B cell (primary cell): ENCODE data around the gene MBP. TPM values are rescaled to one million over a fixed set of nuclear protein-coding genes. Genes with fewer than 3 reads are reported as not detected.

ENCODE experiments used
- ATAC-seq: fragments of 200-7000 bp; cut with Tn5 transposase; one replicate; pipeline ENCODE4 v1.10.0; 2021; ENCODE audit warnings: low read depth, mild to moderate bottlenecking, moderate number of reproducible peaks, moderate library complexity
- CTCF ChIA-PET: fragments of 350-600 bp; sonication (Branson Sonifier 250); formaldehyde crosslinking; loops from one replicate; lab custom pipeline; 2021; ENCODE audit warnings: antibody characterized with exemption, inconsistent platforms; lab: Charles Lee
- POLR2A ChIA-PET: fragments of 350-600 bp; sonication (Branson Sonifier 250); formaldehyde crosslinking; loops from one replicate; lab custom pipeline; 2021; ENCODE audit warnings: antibody characterized with exemption; lab: Charles Lee
- DNase-seq: peaks from one replicate; pipeline ENCODE4 v3.0.0; 2013
- H2AFZ ChIP-seq: 2 replicates; pipeline ENCODE4 v1.6.1; 2012; ENCODE audit warnings: mild to moderate bottlenecking, low read depth, low read length; ENCODE audit not compliant: insufficient read depth, poor library complexity, severe bottlenecking
- H3K27ac ChIP-seq, 2 donors: 1 replicate in 1 of 2; 2 replicates in 1 of 2; pipeline ENCODE4 v1.5.1; 2012 to 2013; ENCODE audit warnings: low read length in 2 of 2, mild to moderate bottlenecking in 2 of 2, moderate library complexity in 1 of 2
- H3K27me3 ChIP-seq, 4 experiments: fragments of 200-600 bp in 1 of 4; sonication (generic) in 1 of 4; replicated peaks in 1 of 4; 1 replicate in 2 of 4; 2 replicates in 2 of 4; pipeline versions ENCODE4 v1.6.1 to v1.7.0; 2013 to 2016; ENCODE audit warnings: low read length in 3 of 4, mild to moderate bottlenecking in 2 of 4, mixed read lengths in 1 of 4, moderate library complexity in 1 of 4; ENCODE audit not compliant: insufficient read depth in 4 of 4, control insufficient read depth in 3 of 4; ENCODE audit errors: control extremely low read depth in 1 of 4
- H3K36me3 ChIP-seq, 2 experiments: replicated peaks in 1 of 2; 1 replicate in 1 of 2; 2 replicates in 1 of 2; pipeline versions ENCODE4 v1.6.1 to v1.7.1; 2013; ENCODE audit warnings: low read length in 1 of 2; ENCODE audit not compliant: insufficient read depth in 2 of 2, control insufficient read depth in 1 of 2; ENCODE audit errors: control extremely low read depth in 1 of 2, extremely low read depth in 1 of 2
- H3K4me1 ChIP-seq, 2 donors: fragments of 200-600 bp in 1 of 2; sonication (generic) in 1 of 2; 1 replicate in 1 of 2; 2 replicates in 1 of 2; pipeline versions ENCODE4 v1.5.1 to v1.6.1; 2013 to 2017; ENCODE audit warnings: low read length in 2 of 2; ENCODE audit not compliant: control insufficient read depth in 2 of 2, insufficient read depth in 2 of 2
- H3K4me2 ChIP-seq: replicated peaks from 2 replicates; pipeline ENCODE3; 2012; ENCODE audit warnings: mild to moderate bottlenecking, low read depth, low read length; ENCODE audit not compliant: poor library complexity, severe bottlenecking
- H3K4me3 ChIP-seq, 5 experiments: fragments of 200-600 bp in 1 of 5; sonication (generic) in 1 of 5; 1 replicate in 3 of 5; 2 replicates in 2 of 5; pipeline versions ENCODE4 v1.5.1 to v1.7.0; 2011 to 2016; ENCODE audit warnings: low read length in 4 of 5, mild to moderate bottlenecking in 4 of 5, low read depth in 2 of 5, control low read depth in 1 of 5, moderate library complexity in 1 of 5; ENCODE audit not compliant: insufficient read depth in 1 of 5; ENCODE audit errors: control extremely low read depth in 1 of 5, extremely low read depth in 1 of 5
- H3K79me2 ChIP-seq: fragments of 200-600 bp; sonication (generic); one replicate; pipeline ENCODE4 v1.6.0; 2016; ENCODE audit warnings: low read length; ENCODE audit not compliant: control insufficient read depth, insufficient read depth
- H3K9ac ChIP-seq: fragments of 200-600 bp; sonication (generic); 2 replicates; pipeline ENCODE4 v1.6.1; 2017; ENCODE audit warnings: mild to moderate bottlenecking, low read length, moderate library complexity
- H3K9me3 ChIP-seq, 3 donors: one replicate each; pipeline versions ENCODE4 v1.6.1 to v1.7.1; 2013; ENCODE audit warnings: low read length in 2 of 3; ENCODE audit not compliant: control insufficient read depth in 2 of 3, insufficient read depth in 1 of 3; ENCODE audit errors: control extremely low read depth in 1 of 3
- H4K20me1 ChIP-seq: 2 replicates; pipeline ENCODE4 v1.6.0; 2012; ENCODE audit warnings: mild to moderate bottlenecking, low read length; ENCODE audit not compliant: insufficient read depth, control insufficient read depth, poor library complexity, severe bottlenecking
- H3K27ac Mint-ChIP-seq: one replicate; pipeline ENCODE4 v1.8.0; 2021; ENCODE audit warnings: mixed read lengths
- H3K27me3 Mint-ChIP-seq: one replicate; pipeline ENCODE4 v1.8.0; 2021; ENCODE audit warnings: mixed read lengths
- H3K4me1 Mint-ChIP-seq: one replicate; pipeline ENCODE4 v1.8.0; 2021; ENCODE audit warnings: mixed read lengths
- H3K4me3 Mint-ChIP-seq: one replicate; pipeline ENCODE4 v1.8.0; 2021; ENCODE audit warnings: mixed read lengths
- H3K9me3 Mint-ChIP-seq: one replicate; pipeline ENCODE4 v1.8.0; 2022; ENCODE audit warnings: mixed read lengths; ENCODE audit not compliant: insufficient read depth
- EZH2 ChIP-seq: IDR thresholded peaks from 2 replicates; pipeline ENCODE4 v1.6.1; 2012; ENCODE audit warnings: borderline replicate concordance, low read depth, mild to moderate bottlenecking, moderate library complexity, low read length; ENCODE audit not compliant: insufficient read depth, poor library complexity, severe bottlenecking
- WGBS: methylation state at CpG from one replicate; pipeline ENCODE4 v1.1.5; 2013; ENCODE audit warnings: missing lambda C conversion rate; ENCODE audit not compliant: insufficient coverage; 5-methylcytosine and 5-hydroxymethylcytosine counted together
- intact Hi-C: fragments of 100-400 bp; cut with micrococcal nuclease; formaldehyde crosslinking; loops from one replicate; pipeline ENCODE4 v1.10.0; 2022
- polyA plus RNA-seq: library from polyadenylated mRNA; depleted of rRNA; stranded (reverse); fragments of >200 nt; gene quantifications from 2 replicates; pipeline ENCODE4 v1.2.3, GENCODE V29; 2012
- total RNA-seq, 2 donors: library from RNA; stranded (reverse); fragments of 120-200 nt in 1 of 2; gene quantifications; 1 replicate in 1 of 2; 2 replicates in 1 of 2; pipeline versions ENCODE4 v1.2.3 to v1.2.4, GENCODE V29; 2013 to 2022
- TF ChIP-seq, protein P1 (sequence below): fragments of 200-600 bp; IDR thresholded peaks from one replicate; pipeline ENCODE4 v1.8.0; 2022; ENCODE audit warnings: antibody characterized with exemption, mild to moderate bottlenecking

MBP gene
- total and polyA plus RNA-seq, 2 donors (not counting 1 experiment from before 2014, with no cell fraction given) = 30.1 to 192 TPM

GRCh38 chr18:77061281-77061945 lies 71.2 kb downstream of the MBP start:
- no peak for ATAC-seq
- peaks cover 1 to 13% of the 10 kb centered on the region in 2 experiments for H3K36me3 ChIP-seq
- H3K9me3 Mint-ChIP-seq = peaks cover 5% of the 10 kb centered on the region
- H3K27ac Mint-ChIP-seq = peak overlapping the region; percentile 100
- CTCF ChIA-PET = interaction anchor here (0.9 to 3.5 kb wide), 17 partner anchors 9 to 258 kb away, joined by 3 to 32 read pairs (median 6); no protein-coding TSS in a partner anchor
- peak overlapping the region; percentile 77 for H3K4me3 Mint-ChIP-seq
- H3K4me1 Mint-ChIP-seq = peaks cover 80% of the 10 kb centered on the region
- WGBS = 43% methylated on average over 1 of the region's 6 CpGs
- POLR2A ChIA-PET = interaction anchor here (0.5 to 2.2 kb wide), 5 partner anchors 9 to 240 kb away, joined by 3 to 9 read pairs (median 4); partner anchors contain the start of gene MBP
- H3K4me3 ChIP-seq = no peak overlapping the region
- peak overlapping the region; percentile 44 for H2AFZ ChIP-seq
- peak; percentile 37 for DNase-seq
- H3K79me2 ChIP-seq = peaks cover 24% of the 10 kb centered on the region
- peaks cover 0 to 13% (median 0%) of the 10 kb centered on the region in 3 donors for H3K9me3 ChIP-seq
- no peaks in the 10 kb centered on the region for H3K27me3 ChIP-seq
- TF ChIP-seq, protein P1, sequence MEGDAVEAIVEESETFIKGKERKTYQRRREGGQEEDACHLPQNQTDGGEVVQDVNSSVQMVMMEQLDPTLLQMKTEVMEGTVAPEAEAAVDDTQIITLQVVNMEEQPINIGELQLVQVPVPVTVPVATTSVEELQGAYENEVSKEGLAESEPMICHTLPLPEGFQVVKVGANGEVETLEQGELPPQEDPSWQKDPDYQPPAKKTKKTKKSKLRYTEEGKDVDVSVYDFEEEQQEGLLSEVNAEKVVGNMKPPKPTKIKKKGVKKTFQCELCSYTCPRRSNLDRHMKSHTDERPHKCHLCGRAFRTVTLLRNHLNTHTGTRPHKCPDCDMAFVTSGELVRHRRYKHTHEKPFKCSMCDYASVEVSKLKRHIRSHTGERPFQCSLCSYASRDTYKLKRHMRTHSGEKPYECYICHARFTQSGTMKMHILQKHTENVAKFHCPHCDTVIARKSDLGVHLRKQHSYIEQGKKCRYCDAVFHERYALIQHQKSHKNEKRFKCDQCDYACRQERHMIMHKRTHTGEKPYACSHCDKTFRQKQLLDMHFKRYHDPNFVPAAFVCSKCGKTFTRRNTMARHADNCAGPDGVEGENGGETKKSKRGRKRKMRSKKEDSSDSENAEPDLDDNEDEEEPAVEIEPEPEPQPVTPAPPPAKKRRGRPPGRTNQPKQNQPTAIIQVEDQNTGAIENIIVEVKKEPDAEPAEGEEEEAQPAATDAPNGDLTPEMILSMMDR = no peak
- no peak for TF ChIP-seq EZH2
- peak overlapping the region; percentile 22 for H3K9ac ChIP-seq
- peak overlapping the region; percentile 46 for H3K4me2 ChIP-seq
- H3K4me1 ChIP-seq = peaks cover 77 to 80% of the 10 kb centered on the region in 2 donors
- intact Hi-C loops = loop anchor here (5.0 to 10.0 kb wide), 2 partner anchors 239 to 567 kb away; partner anchors contain the start of genes ZNF236 and ZNF516
- no peaks in the 10 kb centered on the region for H4K20me1 ChIP-seq
- no peaks in the 10 kb centered on the region for H3K27me3 Mint-ChIP-seq
- peak overlapping the region; percentile 91 to 97 for H3K27ac ChIP-seq

- no peak for DNase-seq
- Histone ChIP-seq H3K79me2 (peaks cover 36% of the 10 kb centered on the region), H3K4me1 (peaks cover 77 to 80% of the 10 kb centered on the region in 2 donors), H3K27me3 (no peaks in the 10 kb centered on the region), H3K36me3 (peaks cover 1 to 13% of the 10 kb centered on the region in 2 experiments), H4K20me1 (no peaks in the 10 kb centered on the region), H3K4me2 (no peak overlapping the region), H3K27ac (peak overlapping the region in 1 of 2 donors; percentile 97), H2AFZ (no peak overlapping the region), H3K9ac (no peak overlapping the region), H3K4me3 (no peak overlapping the region), H3K9me3 (peaks cover 0 to 7% (median 0%) of the 10 kb centered on the region in 3 donors)
- CTCF ChIA-PET = no interaction called here
- H3K27me3 Mint-ChIP-seq = no peaks in the 10 kb centered on the region
- no peak for ATAC-seq
- H3K9me3 Mint-ChIP-seq = peaks cover 5% of the 10 kb centered on the region
- peaks cover 81% of the 10 kb centered on the region for H3K4me1 Mint-ChIP-seq
- TF ChIP-seq, protein P1 = no peak
- TF ChIP-seq EZH2 = no peak
- POLR2A ChIA-PET = interaction anchor here (0.6 kb wide), 1 partner anchor 69 kb away, joined by 6 read pairs; no protein-coding TSS in a partner anchor
- intact Hi-C loops = loop anchor here (1.0 to 10.0 kb wide), 3 partner anchors 60 to 565 kb away; partner anchors contain the start of genes ZNF236 and ZNF516
- H3K27ac Mint-ChIP-seq = peak overlapping the region; percentile 100
- no peak overlapping the region for H3K4me3 Mint-ChIP-seq
- WGBS = no CpG with 5 or more reads among the region's 4 CpGs
Measured at GRCh38 chr18:77060151-77060550, 72.4 kb downstream of the MBP start.
